Measurements from ENCODE around the gene LRRC1. TPM values are rescaled to one million over a fixed set of nuclear protein-coding genes. Genes with fewer than 3 reads are reported as not detected.

LRRC1 gene
- total RNA-seq, 1 donor from 2014 or later: 16.3 TPM

DNA sequence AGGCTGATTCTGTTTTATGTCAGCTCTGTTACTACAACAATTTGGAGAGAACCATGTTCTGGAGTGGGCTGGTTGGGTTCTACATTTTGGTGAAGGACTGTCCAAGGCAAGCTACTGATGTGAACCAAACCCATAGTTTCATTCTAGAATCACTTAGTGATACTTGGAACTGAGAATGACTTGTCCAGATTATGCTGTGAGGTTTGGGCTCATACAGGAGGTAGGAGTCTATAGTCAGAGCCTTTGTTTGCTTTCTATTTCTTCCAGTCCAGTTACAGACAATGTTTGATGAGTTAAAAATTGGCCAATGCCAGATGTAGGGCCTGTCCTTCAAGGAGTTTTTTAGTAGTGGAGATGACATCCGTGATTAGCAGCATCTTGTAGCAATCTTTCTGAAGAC is 97.9 kb downstream of the LRRC1 start:
- Histone ChIP-seq H3K4me1 (peaks cover 0 to 5% of the 10 kb centered on the region in 2 donors), H3K9me3 (no peaks in the 10 kb centered on the region), H3K27me3 (no peaks in the 10 kb centered on the region), H3K27ac (no peak overlapping the region), H3K36me3 (peaks cover 0 to 4% of the 10 kb centered on the region in 2 donors), H3K4me3 (no peak overlapping the region)
- DNase-seq (ENCODE audit: low spot score in 2 of 2): no peak
- TF ChIP-seq, protein P1, sequence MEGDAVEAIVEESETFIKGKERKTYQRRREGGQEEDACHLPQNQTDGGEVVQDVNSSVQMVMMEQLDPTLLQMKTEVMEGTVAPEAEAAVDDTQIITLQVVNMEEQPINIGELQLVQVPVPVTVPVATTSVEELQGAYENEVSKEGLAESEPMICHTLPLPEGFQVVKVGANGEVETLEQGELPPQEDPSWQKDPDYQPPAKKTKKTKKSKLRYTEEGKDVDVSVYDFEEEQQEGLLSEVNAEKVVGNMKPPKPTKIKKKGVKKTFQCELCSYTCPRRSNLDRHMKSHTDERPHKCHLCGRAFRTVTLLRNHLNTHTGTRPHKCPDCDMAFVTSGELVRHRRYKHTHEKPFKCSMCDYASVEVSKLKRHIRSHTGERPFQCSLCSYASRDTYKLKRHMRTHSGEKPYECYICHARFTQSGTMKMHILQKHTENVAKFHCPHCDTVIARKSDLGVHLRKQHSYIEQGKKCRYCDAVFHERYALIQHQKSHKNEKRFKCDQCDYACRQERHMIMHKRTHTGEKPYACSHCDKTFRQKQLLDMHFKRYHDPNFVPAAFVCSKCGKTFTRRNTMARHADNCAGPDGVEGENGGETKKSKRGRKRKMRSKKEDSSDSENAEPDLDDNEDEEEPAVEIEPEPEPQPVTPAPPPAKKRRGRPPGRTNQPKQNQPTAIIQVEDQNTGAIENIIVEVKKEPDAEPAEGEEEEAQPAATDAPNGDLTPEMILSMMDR (IDR thresholded peaks at IDR 0.05): no peak
- intact Hi-C loops (cut with DNase I): loop anchor here (10.0 kb wide), 1 partner anchor 62 kb away; no protein-coding TSS in a partner anchor

DNA sequence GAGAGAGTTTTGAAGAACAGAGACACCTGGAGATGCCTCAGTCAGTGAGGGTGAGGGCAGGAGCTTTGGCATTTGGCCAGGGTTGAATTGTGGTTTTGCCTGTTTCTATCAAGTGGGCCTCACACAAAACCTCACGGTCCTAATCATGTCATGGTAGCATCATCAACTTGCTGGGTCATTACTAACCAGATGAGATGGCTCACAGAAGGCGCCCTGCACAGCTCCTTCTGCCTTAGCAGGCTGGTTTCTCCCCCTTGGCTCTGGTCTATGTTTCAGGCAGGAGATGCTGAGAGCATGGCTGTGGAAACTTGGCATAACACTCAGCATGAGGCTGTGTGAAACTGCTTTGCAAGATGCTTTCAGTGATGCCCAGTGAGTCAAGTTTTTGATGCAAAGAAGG is 99.3 kb downstream of the LRRC1 start:
- H3K27ac ChIP-seq: no peak overlapping the region
- H3K4me3 ChIP-seq: no peak overlapping the region
- H3K36me3 ChIP-seq: peaks cover 0 to 5% of the 10 kb centered on the region in 2 donors
- no peak for DNase-seq (ENCODE audit: low spot score in 2 of 2)
- intact Hi-C loops (cut with DNase I): loop anchor here (10.0 kb wide), 1 partner anchor 61 kb away; no protein-coding TSS in a partner anchor
- H3K4me1 ChIP-seq: peaks cover 0 to 5% of the 10 kb centered on the region in 2 donors
- TF ChIP-seq, protein P1 (IDR thresholded peaks at IDR 0.05): no peak
- H3K27me3 ChIP-seq: no peaks in the 10 kb centered on the region
- no peaks in the 10 kb centered on the region for H3K9me3 ChIP-seq

DNA sequence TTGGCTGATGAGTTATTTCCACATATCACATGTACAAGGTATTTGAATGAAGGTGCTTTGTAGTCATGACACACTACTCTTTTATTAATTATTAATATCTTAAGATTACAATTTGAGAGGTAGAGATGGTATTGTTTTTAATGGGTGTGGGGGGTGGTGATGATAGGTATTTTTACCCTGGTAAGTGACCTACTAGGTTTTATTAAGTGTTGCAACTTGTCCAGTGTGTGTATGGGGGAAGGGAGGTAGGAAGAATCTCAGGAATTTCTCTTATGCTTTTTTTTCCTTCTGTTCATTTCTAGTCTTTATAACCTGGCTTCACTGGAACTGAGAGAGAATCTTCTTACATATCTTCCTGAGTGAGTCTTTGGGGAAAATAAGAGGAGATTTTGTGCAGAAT is 101.4 kb downstream of the LRRC1 start:
- H3K4me3 ChIP-seq: no peak overlapping the region
- TF ChIP-seq, protein P1 (IDR thresholded peaks at IDR 0.05): no peak
- H3K9me3 ChIP-seq: no peaks in the 10 kb centered on the region
- no peak overlapping the region for H3K27ac ChIP-seq
- peaks cover 0 to 5% of the 10 kb centered on the region in 2 donors for H3K4me1 ChIP-seq
- DNase-seq (ENCODE audit: low spot score in 2 of 2): no peak
- intact Hi-C loops (cut with DNase I): loop anchor here (5.0 to 10.0 kb wide), 2 partner anchors 59 to 104 kb away; no protein-coding TSS in a partner anchor
- no peaks in the 10 kb centered on the region for H3K27me3 ChIP-seq
- H3K36me3 ChIP-seq: peaks cover 0 to 5% of the 10 kb centered on the region in 2 donors

DNA sequence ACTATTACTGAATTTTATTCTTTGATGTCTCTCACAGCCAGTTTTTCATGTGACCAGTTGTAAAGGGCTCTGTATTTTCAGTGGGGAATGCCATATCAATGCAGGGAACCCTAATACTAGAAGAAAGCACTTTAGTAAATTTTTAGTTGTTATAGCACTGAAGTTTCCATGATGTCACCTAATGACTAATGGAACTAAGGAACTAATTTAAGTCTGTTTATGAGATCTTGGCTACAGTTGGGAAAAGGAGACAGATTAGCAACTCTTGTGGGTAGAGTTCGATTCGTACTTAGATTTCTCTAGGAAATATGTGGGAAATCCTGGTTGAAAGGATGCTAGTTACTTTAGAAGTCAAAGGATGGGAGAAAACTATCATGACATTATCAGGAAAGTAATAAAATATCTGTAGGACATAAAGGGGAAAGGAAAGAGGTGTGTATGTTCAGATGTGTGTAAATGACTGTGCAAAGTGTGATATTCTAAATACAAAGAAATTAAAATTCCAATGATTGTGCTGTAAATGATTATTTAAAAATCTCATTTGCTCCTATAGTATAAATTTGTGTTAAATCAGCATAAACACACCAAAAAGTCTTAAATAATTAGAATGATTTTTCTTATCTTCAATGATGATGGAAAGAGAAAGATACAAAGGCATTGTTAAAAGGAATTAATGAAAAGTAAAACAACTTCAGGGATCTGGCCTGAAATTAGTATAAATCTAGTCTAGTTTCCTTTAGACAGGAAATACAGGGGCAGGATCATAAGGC is 103.4 kb downstream of the LRRC1 start:
- intact Hi-C loops (cut with DNase I): loop anchor here (5.0 to 10.0 kb wide), 2 partner anchors 57 to 106 kb away; no protein-coding TSS in a partner anchor
- H3K9me3 ChIP-seq: no peaks in the 10 kb centered on the region
- H3K27ac ChIP-seq: peak overlapping the region in 1 of 2 donors; percentile 20
- no peaks in the 10 kb centered on the region for H3K27me3 ChIP-seq
- no peak for DNase-seq (ENCODE audit: low spot score in 2 of 2)
- H3K4me1 ChIP-seq: peaks cover 0 to 5% of the 10 kb centered on the region in 2 donors
- no peak overlapping the region for H3K4me3 ChIP-seq
- TF ChIP-seq, protein P1 (IDR thresholded peaks at IDR 0.05): no peak
- H3K36me3 ChIP-seq: peaks cover 5 to 18% of the 10 kb centered on the region in 2 donors

DNA sequence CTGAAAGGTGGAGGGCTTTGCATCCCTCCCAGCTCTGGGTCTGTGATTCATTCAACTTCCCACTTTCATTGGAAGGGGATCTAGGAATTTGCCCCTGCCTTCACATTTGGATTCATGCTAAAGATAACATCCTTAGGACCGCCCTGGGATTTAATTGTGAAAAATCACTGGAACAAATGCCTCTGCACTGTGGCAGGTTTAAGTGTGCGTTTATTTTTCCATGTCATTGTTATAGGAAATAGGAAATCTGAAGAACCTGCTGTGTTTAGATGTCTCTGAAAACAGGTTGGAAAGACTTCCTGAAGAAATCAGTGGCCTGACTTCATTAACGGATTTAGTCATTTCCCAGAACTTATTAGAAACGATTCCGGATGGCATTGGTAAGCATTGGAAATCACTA is 104.7 kb downstream of the LRRC1 start:
- Histone ChIP-seq H3K4me1 (peaks cover 0 to 5% of the 10 kb centered on the region in 2 donors), H3K27ac (no peak overlapping the region), H3K4me3 (no peak overlapping the region), H3K27me3 (no peaks in the 10 kb centered on the region), H3K36me3 (peaks cover 7 to 26% of the 10 kb centered on the region in 2 donors), H3K9me3 (no peaks in the 10 kb centered on the region)
- intact Hi-C loops (cut with DNase I): loop anchor here (5.0 to 10.0 kb wide), 2 partner anchors 55 to 107 kb away; no protein-coding TSS in a partner anchor
- DNase-seq (ENCODE audit: low spot score in 2 of 2): no peak
- TF ChIP-seq, protein P1 (IDR thresholded peaks at IDR 0.05): no peak

Measured in ascending aorta (tissue), 2 donors.